ACC112 (cell line): ENCODE data around the gene SIGLEC14.
A peak's percentile ranks its signal among the peaks of the same experiment; 100 is the strongest.
"Not testable (repeated sequence)": the region's sequence is repeated elsewhere in the genome, so short reads cannot be mapped to it uniquely, and the experiment has no call there.

Experiments
- H2AFZ ChIP-seq: fragments of 200-600 bp; sonication (generic); one replicate; pipeline ENCODE4 v1.6.0; 2017; ENCODE audit warnings: antibody characterized with exemption, low read length; ENCODE audit not compliant: unreplicated experiment
- H3K27ac ChIP-seq: fragments of 200-600 bp; sonication (generic); 2 replicates; pipeline ENCODE4 v1.5.1; 2014; ENCODE audit warnings: low read depth, mild to moderate bottlenecking, antibody characterized with exemption, low read length, moderate library complexity
- H3K27me3 ChIP-seq: fragments of 200-600 bp; sonication (generic); 2 replicates; pipeline ENCODE4 v1.6.1; 2014; ENCODE audit warnings: mild to moderate bottlenecking, antibody characterized with exemption, low read length, moderate library complexity, mixed read lengths; ENCODE audit not compliant: insufficient read depth
- H3K36me3 ChIP-seq: fragments of 200-600 bp; sonication (generic); 2 replicates; pipeline ENCODE4 v1.6.1; 2016; ENCODE audit warnings: mild to moderate bottlenecking, antibody characterized with exemption, low read length, moderate library complexity, mixed read lengths; ENCODE audit not compliant: insufficient read depth
- H3K4me1 ChIP-seq: fragments of 200-600 bp; sonication (generic); one replicate; pipeline ENCODE4 v1.6.1; 2016; ENCODE audit warnings: low read length, mixed read lengths; ENCODE audit not compliant: insufficient read depth, unreplicated experiment, control insufficient read depth
- H3K4me3 ChIP-seq: fragments of 200-600 bp; sonication (generic); 2 replicates; pipeline ENCODE4 v1.5.1; 2014; ENCODE audit warnings: mild to moderate bottlenecking, low read depth, low read length
- H3K79me2 ChIP-seq: fragments of 200-600 bp; sonication (generic); one replicate; pipeline ENCODE4 v1.6.0; 2016; ENCODE audit warnings: low read length; ENCODE audit not compliant: control insufficient read depth, unreplicated experiment, insufficient read depth

Gene SIGLEC14

GRCh38 chr19:51646730-51647129, at the start of gene SIGLEC14:
TSS of gene SIGLEC14 (minus strand) at chr19:51646825. CDS start at chr19:51646759, 66 bp downstream.
- not testable (repeated sequence) for H2AFZ ChIP-seq, H3K36me3 ChIP-seq, H3K27ac ChIP-seq, H3K4me1 ChIP-seq, H3K79me2 ChIP-seq, H3K4me3 ChIP-seq
- peaks cover 45% of the 10 kb centered on the region for H3K27me3 ChIP-seq

GRCh38 chr19:51695702-51696315, 49.2 kb upstream of the SIGLEC14 start:
- H3K27me3 ChIP-seq = no peaks in the 10 kb centered on the region
- H3K36me3 ChIP-seq = peaks cover 8% of the 10 kb centered on the region
- peaks cover 5% of the 10 kb centered on the region for H3K4me1 ChIP-seq
- H3K79me2 ChIP-seq = peaks cover 48% of the 10 kb centered on the region
- H3K27ac ChIP-seq = no peak overlapping the region
- no peak overlapping the region for H2AFZ ChIP-seq
- H3K4me3 ChIP-seq = no peak overlapping the region

GRCh38 chr19:51695088-51695487, 48.5 kb upstream of the SIGLEC14 start:
- no peak overlapping the region for H3K4me3 ChIP-seq
- H3K4me1 ChIP-seq = peaks cover 5% of the 10 kb centered on the region
- no peak overlapping the region for H3K27ac ChIP-seq
- peaks cover 56% of the 10 kb centered on the region for H3K79me2 ChIP-seq
- H3K27me3 ChIP-seq = no peaks in the 10 kb centered on the region
- no peak overlapping the region for H2AFZ ChIP-seq
- H3K36me3 ChIP-seq = peaks cover 8% of the 10 kb centered on the region

- Histone ChIP-seq H3K27me3 (no peaks in the 10 kb centered on the region), H3K4me3 (no peak overlapping the region), H3K79me2 (peaks cover 61% of the 10 kb centered on the region), H2AFZ (no peak overlapping the region), H3K4me1 (peaks cover 5% of the 10 kb centered on the region), H3K27ac (no peak overlapping the region), H3K36me3 (peaks cover 8% of the 10 kb centered on the region)
Measured at GRCh38 chr19:51694318-51695085, 47.9 kb upstream of the SIGLEC14 start.

- Histone ChIP-seq H3K36me3 (peaks cover 6% of the 10 kb centered on the region), H3K79me2 (peaks cover 64% of the 10 kb centered on the region), H2AFZ (no peak overlapping the region), H3K27ac (no peak overlapping the region), H3K4me3 (no peak overlapping the region), H3K4me1 (peaks cover 5% of the 10 kb centered on the region), H3K27me3 (no peaks in the 10 kb centered on the region)
Measured at GRCh38 chr19:51693819-51694218, 47.2 kb upstream of the SIGLEC14 start.

GRCh38 chr19:51693260-51693659, 46.6 kb upstream of the SIGLEC14 start, which contains the start of gene SPACA6:
TSS of gene SPACA6 (plus strand) at chr19:51693330. CDS start at chr19:51693527, 197 bp downstream.
- H3K36me3 ChIP-seq = peaks cover 4% of the 10 kb centered on the region; the same call in 1 of the 2 replicates
- no peak within 1 kb of the TSS for H2AFZ ChIP-seq
- no peak within 1 kb of the TSS; the same call in 1 of the 2 replicates for H3K27ac ChIP-seq
- peak within 1 kb of the TSS; percentile 93 for H3K4me3 ChIP-seq
- no peaks in the 10 kb centered on the region for H3K27me3 ChIP-seq
- peaks cover 5% of the 10 kb centered on the region for H3K4me1 ChIP-seq
- H3K79me2 ChIP-seq = peaks cover 64% of the 10 kb centered on the region

GRCh38 chr19:51692468-51692867, 45.8 kb upstream of the SIGLEC14 start:
- peaks cover 62% of the 10 kb centered on the region for H3K79me2 ChIP-seq
- H3K27ac ChIP-seq = no peak overlapping the region; the same call in 1 of the 2 replicates
- peaks cover 7% of the 10 kb centered on the region for H3K4me1 ChIP-seq
- no peak overlapping the region for H2AFZ ChIP-seq
- H3K36me3 ChIP-seq = no peaks in the 10 kb centered on the region
- H3K27me3 ChIP-seq = no peaks in the 10 kb centered on the region
- peak overlapping the region; percentile 93 for H3K4me3 ChIP-seq

- Histone ChIP-seq H3K4me3 (peak overlapping the region; percentile 93), H3K27ac (peak overlapping the region; percentile 91; the same call in 1 of the 2 replicates), H2AFZ (no peak overlapping the region), H3K79me2 (peaks cover 67% of the 10 kb centered on the region), H3K27me3 (no peaks in the 10 kb centered on the region), H3K4me1 (peaks cover 14% of the 10 kb centered on the region), H3K36me3 (no peaks in the 10 kb centered on the region)
Measured at GRCh38 chr19:51691584-51692428, 45.2 kb upstream of the SIGLEC14 start.

- Histone ChIP-seq H2AFZ (no peak overlapping the region), H3K27me3 (no peaks in the 10 kb centered on the region), H3K36me3 (no peaks in the 10 kb centered on the region), H3K79me2 (peaks cover 66% of the 10 kb centered on the region), H3K4me3 (peak overlapping the region; percentile 93), H3K27ac (peak overlapping the region; percentile 91), H3K4me1 (peaks cover 20% of the 10 kb centered on the region)
Measured at GRCh38 chr19:51691074-51691583, 44.5 kb upstream of the SIGLEC14 start.

- H2AFZ ChIP-seq = no peak overlapping the region
- H3K4me1 ChIP-seq = peaks cover 26% of the 10 kb centered on the region
- H3K27me3 ChIP-seq = no peaks in the 10 kb centered on the region
- peak overlapping the region; percentile 93 for H3K4me3 ChIP-seq
- peaks cover 70% of the 10 kb centered on the region for H3K79me2 ChIP-seq
- no peaks in the 10 kb centered on the region for H3K36me3 ChIP-seq
- peak overlapping the region; percentile 91 for H3K27ac ChIP-seq
Measured at GRCh38 chr19:51690454-51691073, 43.9 kb upstream of the SIGLEC14 start.
